H9 (cell line): ENCODE results near the gene HIVEP1. TPM values are rescaled to one million over a fixed set of nuclear protein-coding genes. Genes with fewer than 3 reads are reported as not detected.

Experiments
- DNase-seq: peaks from one replicate; pipeline ENCODE4 v3.0.0-alpha.2; 2017
- H2AFZ ChIP-seq: one replicate; pipeline ENCODE4 v1.6.1; 2013; ENCODE audit warnings: mild to moderate bottlenecking, low read length, control low read depth, moderate library complexity
- H2AK5ac ChIP-seq: 2 replicates; pipeline ENCODE4 v1.6.1; 2013; ENCODE audit warnings: low read length, control low read depth, mixed read lengths; ENCODE audit not compliant: insufficient read length
- H2BK120ac ChIP-seq: one replicate; pipeline ENCODE4 v1.6.1; 2013; ENCODE audit warnings: low read depth, mild to moderate bottlenecking, low read length, control low read depth, inconsistent platforms; ENCODE audit not compliant: poor library complexity, severe bottlenecking
- H2BK12ac ChIP-seq: 2 replicates; pipeline ENCODE4 v1.6.1; 2013; ENCODE audit warnings: low read length, control low read depth, mixed read lengths, low read depth; ENCODE audit not compliant: insufficient read length
- H2BK15ac ChIP-seq: 2 replicates; pipeline ENCODE4 v1.6.1; 2013; ENCODE audit warnings: low read depth, low read length, control low read depth
- H2BK20ac ChIP-seq: one replicate; pipeline ENCODE4 v1.6.1; 2013; ENCODE audit warnings: low read depth, mild to moderate bottlenecking, low read length, control low read depth, inconsistent platforms; ENCODE audit not compliant: poor library complexity, severe bottlenecking
- H2BK5ac ChIP-seq: 2 replicates; pipeline ENCODE4 v1.6.1; 2013; ENCODE audit warnings: low read length, control low read depth, mixed read lengths; ENCODE audit not compliant: insufficient read length
- H3K14ac ChIP-seq: 2 replicates; pipeline ENCODE4 v1.6.1; 2013; ENCODE audit warnings: low read length, control low read depth; ENCODE audit not compliant: insufficient read depth
- H3K18ac ChIP-seq: 2 replicates; pipeline ENCODE4 v1.6.1; 2013; ENCODE audit warnings: low read depth, mild to moderate bottlenecking, mixed read lengths, low read length, control low read depth; ENCODE audit not compliant: insufficient read length
- H3K23ac ChIP-seq: 2 replicates; pipeline ENCODE4 v1.6.1; 2013; ENCODE audit warnings: low read length, control low read depth, mixed read lengths, low read depth; ENCODE audit not compliant: insufficient read length
- H3K23me2 ChIP-seq: 2 replicates; pipeline ENCODE4 v1.6.1; 2013; ENCODE audit warnings: low read depth, mild to moderate bottlenecking, mixed read lengths, low read length, control low read depth; ENCODE audit not compliant: insufficient read length, poor library complexity, severe bottlenecking
- H3K27ac ChIP-seq: 2 replicates; pipeline ENCODE4 v1.5.1; 2013; ENCODE audit warnings: low read length, control low read depth, mixed read lengths, low read depth; ENCODE audit not compliant: insufficient read length
- H3K27me3 ChIP-seq: 2 replicates; pipeline ENCODE4 v1.6.1; 2013; ENCODE audit warnings: low read length, control low read depth, inconsistent platforms; ENCODE audit not compliant: insufficient read depth
- H3K4ac ChIP-seq: 2 replicates; pipeline ENCODE4 v1.6.1; 2013; ENCODE audit warnings: low read depth, mild to moderate bottlenecking, control low read depth, inconsistent platforms, low read length, moderate library complexity
- H3K4me1 ChIP-seq: 2 replicates; pipeline ENCODE4 v1.6.1; 2013; ENCODE audit warnings: low read length, control low read depth, inconsistent platforms; ENCODE audit not compliant: insufficient read depth
- H3K4me2 ChIP-seq: 2 replicates; pipeline ENCODE4 v1.6.1; 2013; ENCODE audit warnings: low read length, control low read depth, mixed read lengths; ENCODE audit not compliant: insufficient read length, insufficient read depth
- H3K56ac ChIP-seq: 2 replicates; pipeline ENCODE4 v1.6.1; 2013; ENCODE audit warnings: low read depth, mild to moderate bottlenecking, mixed read lengths, low read length, control low read depth; ENCODE audit not compliant: insufficient read length
- H3K79me1 ChIP-seq: 2 replicates; pipeline ENCODE4 v1.6.1; 2013; ENCODE audit warnings: low read depth, mild to moderate bottlenecking, moderate library complexity, low read length, control low read depth, inconsistent platforms; ENCODE audit not compliant: insufficient read depth, poor library complexity, severe bottlenecking
- H3K79me2 ChIP-seq: 2 replicates; pipeline ENCODE4 v1.6.1; 2013; ENCODE audit warnings: low read length, control low read depth, inconsistent platforms; ENCODE audit not compliant: insufficient read depth
- H3K9ac ChIP-seq: 2 replicates; pipeline ENCODE4 v1.6.1; 2013; ENCODE audit warnings: low read length, control low read depth, mixed read lengths; ENCODE audit not compliant: insufficient read length; ENCODE audit errors: extremely low read depth
- H3K9me3 ChIP-seq: one replicate; pipeline ENCODE4 v1.6.1; 2013; ENCODE audit warnings: low read depth, low read length, inconsistent platforms; ENCODE audit not compliant: control insufficient read depth
- H3T11ph ChIP-seq: one replicate; pipeline ENCODE4 v1.6.1; 2013; ENCODE audit warnings: mild to moderate bottlenecking, low read length, control low read depth, inconsistent platforms
- H4K20me1 ChIP-seq: one replicate; pipeline ENCODE4 v1.6.1; 2013; ENCODE audit not compliant: control insufficient read depth, insufficient read length, insufficient read depth
- H4K5ac ChIP-seq: 2 replicates; pipeline ENCODE4 v1.6.1; 2013; ENCODE audit warnings: low read depth, mild to moderate bottlenecking, mixed read lengths, low read length, control low read depth; ENCODE audit not compliant: insufficient read length
- H4K8ac ChIP-seq: replicated peaks from 2 replicates; pipeline ENCODE4 v1.6.1; 2013; ENCODE audit warnings: low read length, control low read depth, mixed read lengths, low read depth; ENCODE audit not compliant: insufficient read length
- H4K91ac ChIP-seq: 2 replicates; pipeline ENCODE4 v1.6.1; 2013; ENCODE audit warnings: low read depth, mild to moderate bottlenecking, moderate library complexity, mixed read lengths, low read length, control low read depth; ENCODE audit not compliant: insufficient read length
- H3K27ac Mint-ChIP-seq, 3 experiments: 2 replicates in 2 of 3; 3 replicates in 1 of 3; pipeline ENCODE4 v1.8.0; 2020 to 2021; ENCODE audit warnings: mixed read lengths in 3 of 3, mild to moderate bottlenecking in 1 of 3, moderate library complexity in 1 of 3
- H3K27me3 Mint-ChIP-seq: 2 replicates; pipeline ENCODE4 v1.8.0; 2021; ENCODE audit warnings: low read depth, mild to moderate bottlenecking, moderate library complexity, mixed read lengths
- H3K36me3 Mint-ChIP-seq, 3 experiments: 2 replicates in 2 of 3; 3 replicates in 1 of 3; pipeline ENCODE4 v1.8.0; 2020 to 2021; ENCODE audit warnings: low read depth in 3 of 3, mixed read lengths in 3 of 3; ENCODE audit not compliant: insufficient read depth in 1 of 3
- H3K4me1 Mint-ChIP-seq, 2 experiments: 2 replicates each; pipeline ENCODE4 v1.8.0; 2020; ENCODE audit warnings: mixed read lengths in 2 of 2
- H3K4me3 Mint-ChIP-seq, 2 experiments: 2 replicates in 1 of 2; 3 replicates in 1 of 2; pipeline ENCODE4 v1.8.0; 2020 to 2021; ENCODE audit warnings: mild to moderate bottlenecking in 2 of 2, mixed read lengths in 2 of 2, moderate library complexity in 1 of 2
- H3K9me3 Mint-ChIP-seq, 2 experiments: 2 replicates in 1 of 2; 3 replicates in 1 of 2; pipeline ENCODE4 v1.8.0; 2020; ENCODE audit warnings: mild to moderate bottlenecking in 2 of 2, mixed read lengths in 2 of 2, moderate library complexity in 1 of 2
- CTCF ChIP-seq: fragments of 200-600 bp; sonication (generic); conservative IDR thresholded peaks from 3 replicates; pipeline ENCODE4 v1.8.0; 2021; ENCODE audit warnings: antibody characterized with exemption, mild to moderate bottlenecking
- WGBS: extraction: QIAGEN DNeasy Blood & Tissue Kit; methylation state at CpG from one replicate; pipeline ENCODE4 v1.1.7; 2013; ENCODE audit warnings: missing lambda C conversion rate, low lambda C conversion rate, mixed read lengths; ENCODE audit not compliant: insufficient read length; ENCODE audit errors: extremely low coverage; 5-methylcytosine and 5-hydroxymethylcytosine counted together
- total RNA-seq: library from RNA; stranded (reverse); gene quantifications from 2 replicates; pipeline ENCODE4 v1.2.1, GENCODE V29; 2021

The HIVEP1 gene
- total RNA-seq, 1 experiment from 2014 or later, result 44.2 TPM

GRCh38 chr6:12068899-12069557, 56.9 kb downstream of the HIVEP1 start:
- Histone ChIP-seq H2AFZ (no peak overlapping the region), H4K91ac (no peak overlapping the region), H3K4ac (no peak overlapping the region), H4K8ac (no peak overlapping the region), H3K23me2 (no peaks in the 10 kb centered on the region), H3K4me2 (no peak overlapping the region), H3K9me3 (no peaks in the 10 kb centered on the region), H3K4me1 (no peaks in the 10 kb centered on the region), H3K56ac (no peak overlapping the region), H3K27ac (no peak overlapping the region), H3K27me3 (no peaks in the 10 kb centered on the region), H4K5ac (no peak overlapping the region), H3T11ph (no peak overlapping the region), H2BK20ac (no peak overlapping the region), H3K18ac (no peak overlapping the region), H2BK15ac (no peak overlapping the region), H2BK12ac (no peak overlapping the region), H2BK5ac (no peak overlapping the region), H3K79me1 (peaks cover 3% of the 10 kb centered on the region), H3K14ac (no peak overlapping the region), H3K79me2 (no peaks in the 10 kb centered on the region; the same call in 1 of the 2 replicates), H3K23ac (no peak overlapping the region), H3K9ac (no peak overlapping the region), H2BK120ac (no peak overlapping the region), H2AK5ac (no peak overlapping the region), H4K20me1 (no peaks in the 10 kb centered on the region)
- Mint-ChIP-seq H3K4me3 (no peak overlapping the region), H3K4me1 (peaks cover 22 to 35% of the 10 kb centered on the region in 2 experiments), H3K27ac (no peak overlapping the region), H3K36me3 (no peaks in the 10 kb centered on the region; a peak in 1 of 7 replicates), H3K9me3 (no peaks in the 10 kb centered on the region; a peak in 1 of 5 replicates), H3K27me3 (no peaks in the 10 kb centered on the region)
- no peak for DNase-seq
- no peak for TF ChIP-seq CTCF
- no CpG with 5 or more reads among the region's 6 CpGs for WGBS
